NCI-H146 treated with DMSO at 0.1 percent for 48 hours (cell line): Measurements from ENCODE around the gene GRIP2.
A peak's percentile ranks its signal among the peaks of the same experiment; 100 is the strongest.

Experiments
- DNase-seq: peaks from one replicate; lab custom pipeline; 2025; ENCODE audit not compliant: unreplicated experiment; lab: John Stamatoyannopoulos, UW

The GRIP2 gene

DNA sequence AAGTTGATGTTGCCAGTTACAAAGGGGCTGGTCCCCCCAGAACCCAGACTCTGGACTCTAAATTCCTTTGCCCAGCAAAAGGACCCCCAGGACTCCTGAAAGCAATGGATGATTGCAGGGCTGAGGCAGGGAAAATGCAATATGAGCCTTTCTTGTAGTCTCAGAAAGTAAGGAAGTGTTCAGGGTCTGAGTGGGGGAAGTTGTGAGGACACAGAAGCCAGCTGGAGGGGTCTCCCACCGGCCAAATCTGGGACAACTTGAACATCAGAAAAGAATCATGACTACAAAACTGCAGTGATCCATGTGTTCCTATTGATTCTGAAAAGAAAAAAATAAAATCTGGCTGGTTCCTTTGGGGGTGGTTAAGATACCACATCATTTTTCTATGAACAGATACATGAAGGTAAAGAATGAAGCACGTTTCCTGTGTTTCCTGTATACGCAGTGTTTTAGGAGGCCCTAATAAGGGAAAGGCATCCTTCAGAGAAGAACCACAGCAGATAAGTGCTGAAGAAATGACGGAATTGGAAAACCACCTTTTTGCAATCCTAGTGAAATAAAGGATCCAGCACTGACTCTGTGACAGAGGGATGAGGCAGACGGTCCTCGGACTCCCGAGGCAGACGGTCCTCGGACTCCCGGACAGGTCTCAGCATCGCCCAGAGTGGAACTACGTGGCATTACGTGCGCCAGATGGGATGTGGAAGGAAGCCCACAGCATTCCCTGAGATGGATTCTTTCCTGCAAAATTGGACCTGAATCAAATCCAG is 22.2 kb upstream of the GRIP2 start:
- no peak for DNase-seq

DNA sequence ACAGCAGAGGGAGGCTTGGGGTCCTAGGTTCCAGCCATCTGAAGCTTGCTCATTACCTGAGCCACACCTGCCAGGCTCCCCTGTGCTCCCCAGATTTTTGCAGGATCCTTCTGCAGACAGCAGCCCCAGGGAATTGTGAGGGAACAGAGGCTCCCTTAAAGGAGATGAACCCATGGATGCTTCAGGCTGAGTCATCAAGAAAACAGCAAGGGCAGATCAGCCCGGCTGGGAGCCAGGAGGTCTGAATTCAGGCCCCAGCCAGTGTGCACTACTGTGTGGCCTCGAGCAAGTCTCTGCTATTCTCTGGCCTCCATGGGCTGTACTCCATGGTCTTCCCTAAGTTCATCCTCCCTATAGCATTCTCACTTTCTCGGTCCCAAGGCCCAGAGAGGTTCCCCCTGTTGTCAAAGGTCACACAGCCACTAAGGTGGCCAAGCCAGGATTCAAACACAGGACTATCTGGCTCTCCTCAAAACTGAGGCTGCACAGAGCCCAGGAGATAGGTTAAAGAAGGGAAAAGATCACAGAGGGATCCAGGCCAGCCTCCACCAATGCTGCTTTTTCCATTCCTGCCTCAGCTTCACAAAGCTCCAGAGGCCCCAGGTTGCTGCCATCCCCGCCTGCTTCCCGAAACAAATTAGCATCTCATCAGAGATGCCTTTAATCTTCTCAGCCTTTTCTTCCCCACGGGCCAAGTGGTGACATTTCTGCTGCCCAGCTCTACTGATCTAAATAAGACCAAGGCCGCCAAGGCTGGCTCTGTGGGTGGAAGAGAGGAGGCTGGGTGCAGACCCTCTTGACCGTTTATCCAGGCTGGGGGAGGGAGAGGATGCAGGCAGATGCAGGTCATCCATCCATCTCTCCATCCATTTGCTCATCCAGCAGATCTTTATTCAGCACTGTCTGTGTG is 21.2 kb upstream of the GRIP2 start:
- no peak for DNase-seq

DNA sequence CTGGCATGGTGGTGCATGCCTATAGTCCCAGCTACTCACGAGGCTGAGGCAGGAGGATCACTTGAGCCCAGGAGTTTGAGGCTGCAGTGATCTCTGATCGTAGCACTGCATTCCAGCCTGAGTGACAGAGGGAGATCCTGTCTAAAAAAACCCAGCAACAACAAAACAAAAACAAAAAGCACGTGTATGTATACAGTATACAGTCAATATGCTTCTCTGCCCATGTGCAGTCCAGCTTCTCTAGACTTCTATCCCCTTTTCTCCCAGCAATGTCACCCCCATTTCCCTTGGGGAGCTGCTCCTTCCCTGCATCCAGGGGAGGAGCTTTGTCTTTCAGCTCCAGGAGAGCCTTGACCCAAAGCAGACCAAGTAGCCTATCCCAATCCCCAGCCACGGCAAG is 20.0 kb upstream of the GRIP2 start:
- DNase-seq, result no peak

DNA sequence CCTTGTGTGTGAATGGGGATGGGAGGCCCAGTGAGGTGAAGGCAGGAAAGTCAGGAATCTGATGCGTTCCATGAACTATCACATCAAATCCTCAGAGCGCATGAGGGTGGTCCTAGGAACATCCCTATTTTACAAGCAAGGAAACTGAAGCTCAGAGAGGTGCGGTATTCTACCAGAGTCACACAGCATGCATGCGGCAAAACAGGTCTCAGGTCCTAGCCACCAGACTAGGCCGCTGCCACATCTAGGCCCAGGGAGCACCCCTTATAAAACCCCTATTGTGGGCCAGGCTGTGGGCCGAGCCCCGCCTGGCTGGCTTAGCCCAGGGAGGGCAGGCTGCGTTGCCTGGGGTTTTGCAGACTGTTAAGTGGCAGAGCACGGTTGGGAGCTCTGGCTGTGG is 17.9 kb upstream of the GRIP2 start:
- no peak for DNase-seq

DNA sequence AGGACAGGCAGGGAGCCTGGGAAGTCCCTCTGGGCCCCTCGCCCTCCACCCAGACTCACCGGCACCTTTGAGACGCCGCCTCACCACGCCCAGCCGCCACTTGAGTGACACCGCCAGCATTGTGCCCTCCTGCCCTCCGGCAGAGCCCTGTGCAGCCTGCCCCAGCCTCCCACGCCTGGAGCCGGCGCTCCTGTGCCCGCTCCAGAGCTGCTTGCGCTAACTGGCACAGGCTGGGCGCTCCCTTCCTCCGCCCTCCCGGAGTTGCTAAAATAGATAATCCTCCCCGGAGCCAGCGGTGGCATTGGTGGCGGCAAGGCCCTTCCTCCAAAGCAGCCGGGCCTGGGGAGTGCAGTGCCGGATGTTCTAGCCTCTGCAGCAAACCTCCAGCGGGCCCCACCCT is 15.7 kb upstream of the GRIP2 start:
- DNase-seq, result no peak

DNA sequence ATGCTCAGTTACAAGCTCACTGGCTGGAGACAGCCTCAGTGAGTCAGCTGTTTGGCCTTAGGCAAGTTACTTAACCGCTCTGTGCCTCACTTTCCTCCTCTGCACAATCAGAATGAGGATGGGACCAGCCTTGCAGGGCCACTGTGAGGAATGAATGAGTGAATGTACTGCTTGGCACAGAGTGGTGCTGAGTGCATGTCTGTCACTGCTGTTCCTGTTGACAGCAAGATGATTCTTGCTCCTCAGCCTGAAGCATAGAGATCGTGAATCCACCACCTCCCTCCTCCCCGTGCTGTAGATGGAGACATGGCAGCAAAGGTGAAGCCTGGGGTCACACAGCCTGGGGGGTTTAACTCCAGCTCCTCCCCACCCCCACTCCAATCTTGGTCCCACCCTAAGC is 14.6 kb upstream of the GRIP2 start:
- no peak for DNase-seq

DNA sequence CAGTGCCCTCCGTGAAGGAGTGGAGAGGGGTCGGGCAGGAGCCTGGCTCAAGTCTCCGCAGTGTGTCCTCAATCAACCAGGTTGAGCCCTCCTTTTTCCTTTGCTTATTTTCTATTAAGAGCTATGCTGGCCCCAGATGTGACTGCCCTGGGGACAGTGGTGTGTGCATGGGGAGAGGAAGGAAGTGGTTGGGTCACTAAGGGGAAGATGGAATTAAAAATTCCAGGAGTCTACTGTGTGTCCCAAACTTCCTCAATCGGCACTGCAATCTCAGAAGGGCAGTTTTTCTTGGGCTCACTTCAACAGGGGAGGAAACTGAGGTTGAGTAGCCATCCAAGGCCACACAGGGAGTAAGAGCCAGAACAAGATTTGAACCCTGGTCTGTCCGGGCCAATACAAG is 13.7 kb upstream of the GRIP2 start:
- DNase-seq, result no peak

DNA sequence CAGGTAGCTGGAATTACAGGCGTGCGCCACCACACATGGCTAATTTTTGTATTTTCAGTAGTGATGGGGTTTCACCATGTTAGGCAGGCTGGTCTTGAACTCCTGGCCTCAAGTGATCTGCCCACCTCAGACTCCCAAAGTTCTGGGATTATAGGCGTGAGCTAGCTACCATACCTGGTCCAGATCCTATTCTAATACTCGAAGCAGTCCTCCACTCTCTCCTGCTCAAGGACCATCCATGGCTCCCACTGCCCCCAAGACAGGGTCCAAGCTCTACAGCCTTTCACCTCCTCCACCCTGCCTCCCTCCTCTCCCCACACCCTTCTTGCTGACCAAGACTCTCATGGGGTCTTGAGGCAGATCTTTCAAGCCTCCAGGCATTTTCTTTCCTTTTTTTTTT is 12.6 kb upstream of the GRIP2 start:
- no peak for DNase-seq

DNA sequence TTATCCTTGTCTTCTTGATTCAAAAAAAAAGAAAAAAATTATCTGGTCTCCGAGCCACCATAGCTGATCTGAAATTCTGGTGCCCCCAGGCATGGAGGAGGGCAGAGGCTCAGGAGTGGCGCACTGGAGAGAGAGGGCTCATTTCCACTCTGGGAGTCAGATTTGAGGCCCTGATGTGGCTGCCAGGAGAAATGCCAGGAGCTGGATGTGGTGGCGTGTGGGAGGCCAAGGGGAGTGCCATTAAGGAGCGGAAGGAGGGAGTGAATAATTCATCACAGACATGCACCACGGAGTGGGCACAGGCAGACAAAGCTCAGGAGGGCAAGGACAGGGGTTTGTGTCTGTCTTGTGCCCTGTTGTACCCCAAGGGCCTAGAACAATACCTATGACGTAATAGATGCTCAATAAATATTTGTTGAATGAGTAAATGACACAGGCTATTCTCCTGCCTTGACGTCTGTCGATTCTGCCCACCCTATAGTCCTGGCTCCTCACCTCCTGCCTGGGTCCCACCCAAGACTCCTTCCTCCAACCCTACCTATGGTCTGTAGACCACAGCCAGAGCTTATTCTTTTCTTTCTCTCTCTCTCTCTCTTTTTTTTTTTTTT is 12.0 kb upstream of the GRIP2 start:
- DNase-seq, result no peak

DNA sequence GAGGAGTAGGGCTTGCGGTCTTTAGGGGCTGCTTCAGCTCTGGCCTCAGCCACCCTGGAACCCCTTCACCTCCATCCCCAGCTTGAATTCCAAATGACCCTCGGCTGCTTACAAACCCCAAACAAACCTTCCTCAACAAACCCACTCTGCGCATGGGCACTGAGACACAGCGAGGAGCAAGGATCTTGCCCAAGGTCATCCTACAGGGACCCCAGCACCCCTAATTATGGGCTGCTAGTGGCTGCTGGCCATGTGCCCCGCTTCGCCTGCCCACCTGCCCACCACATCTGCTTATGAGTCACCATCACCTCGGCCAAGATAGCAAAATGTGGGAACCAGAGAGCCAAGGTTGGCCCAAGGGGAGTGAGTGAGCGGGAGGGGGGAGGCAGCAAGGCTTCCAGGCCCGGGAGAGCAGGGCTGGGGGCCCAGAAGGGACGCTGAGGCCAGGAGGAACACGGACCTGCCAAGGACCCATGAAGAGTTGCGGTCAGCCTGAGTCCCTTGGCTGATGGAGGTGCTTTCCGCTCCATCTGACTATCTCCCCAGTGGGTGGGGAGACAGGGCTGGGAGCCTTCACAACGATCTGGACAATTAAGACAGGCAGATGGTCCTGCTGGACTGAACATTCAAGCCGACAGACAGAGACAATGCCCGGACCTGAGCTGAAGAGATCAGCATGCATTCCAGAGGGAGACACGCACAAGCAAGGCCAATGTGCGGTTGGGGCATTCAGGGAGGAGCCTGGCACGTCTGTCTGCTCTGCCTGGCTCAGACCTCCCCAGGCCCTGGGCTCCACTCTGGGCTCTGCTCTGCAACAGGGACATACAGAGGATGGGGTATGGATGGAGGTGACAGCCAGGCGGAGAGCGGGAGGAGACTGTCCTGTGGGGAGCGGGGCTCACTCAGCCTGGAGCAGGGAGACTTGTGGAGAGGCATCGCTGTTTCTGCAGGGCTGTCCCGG is 10.8 kb upstream of the GRIP2 start:
- DNase-seq, result no peak

DNA sequence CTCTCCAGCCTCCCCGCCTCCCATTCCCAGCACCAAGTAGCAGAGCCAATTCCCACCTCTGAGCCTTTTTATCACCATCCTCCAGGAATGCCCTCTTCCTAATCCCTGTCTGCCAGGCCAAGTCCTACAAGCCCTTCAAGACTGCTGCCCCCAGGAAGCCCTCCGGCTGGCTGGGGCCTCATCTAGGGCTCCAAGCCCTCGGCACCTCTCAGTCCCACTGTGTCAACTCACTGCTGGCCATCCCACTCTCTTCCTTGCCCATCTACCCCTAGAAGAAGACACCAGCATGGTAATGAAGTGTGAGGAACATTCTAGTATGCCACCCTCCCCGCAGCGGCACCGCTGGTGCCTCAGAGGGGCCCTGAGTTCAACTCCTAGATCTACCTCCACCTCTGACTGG is 10.0 kb upstream of the GRIP2 start:
- DNase-seq, result no peak

DNA sequence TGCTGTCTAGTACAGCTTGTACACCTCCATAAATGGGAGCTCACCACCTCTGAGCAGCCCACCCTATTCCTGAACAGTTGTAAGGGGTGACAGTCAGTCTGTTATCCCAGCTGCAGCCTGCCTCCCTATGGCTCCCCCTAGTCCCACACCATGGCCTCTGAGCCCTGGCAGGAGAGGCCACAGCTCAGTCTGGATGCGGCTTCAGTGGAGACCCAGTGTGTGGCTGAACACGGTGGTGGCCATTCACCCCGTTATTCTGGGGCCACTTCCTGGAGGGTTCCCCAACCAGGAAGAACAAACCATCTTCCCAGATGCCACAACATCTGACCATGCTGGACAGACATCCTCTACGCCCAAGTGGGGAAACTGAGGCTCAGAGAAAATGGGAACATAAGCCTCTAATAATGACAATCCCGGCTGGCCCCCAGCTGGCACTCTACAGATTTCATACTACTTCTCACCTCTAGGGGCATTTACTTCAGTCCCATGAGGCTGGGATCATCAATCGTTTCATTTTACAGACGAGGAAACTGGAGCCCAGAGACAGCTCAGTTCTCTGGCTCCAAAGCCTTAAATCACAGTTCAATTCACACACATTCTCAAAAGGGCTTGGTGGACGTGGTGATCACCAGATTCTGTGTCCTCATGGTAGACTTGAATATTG is 9.2 kb upstream of the GRIP2 start:
- no peak for DNase-seq

DNA sequence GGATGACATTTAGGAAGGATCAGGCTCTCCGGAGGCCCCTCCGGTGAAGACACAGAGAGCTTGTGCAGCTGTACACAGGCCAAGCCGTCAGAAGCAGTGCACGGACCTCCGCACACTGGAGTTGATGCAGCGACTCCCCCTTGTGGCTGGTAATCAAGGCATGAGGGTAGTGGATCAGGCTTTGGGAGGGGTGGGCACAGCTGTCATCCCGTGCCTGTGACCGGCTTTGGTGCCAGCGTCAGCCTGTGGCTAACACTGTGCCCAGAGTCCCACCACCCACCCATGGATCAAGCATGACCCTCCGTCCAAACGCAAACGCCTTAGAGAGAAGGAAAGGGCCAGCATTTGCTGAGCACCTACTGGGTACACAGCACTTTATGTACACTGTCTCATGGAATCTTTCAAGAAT is 8.2 kb upstream of the GRIP2 start:
- peak; percentile 6 for DNase-seq

DNA sequence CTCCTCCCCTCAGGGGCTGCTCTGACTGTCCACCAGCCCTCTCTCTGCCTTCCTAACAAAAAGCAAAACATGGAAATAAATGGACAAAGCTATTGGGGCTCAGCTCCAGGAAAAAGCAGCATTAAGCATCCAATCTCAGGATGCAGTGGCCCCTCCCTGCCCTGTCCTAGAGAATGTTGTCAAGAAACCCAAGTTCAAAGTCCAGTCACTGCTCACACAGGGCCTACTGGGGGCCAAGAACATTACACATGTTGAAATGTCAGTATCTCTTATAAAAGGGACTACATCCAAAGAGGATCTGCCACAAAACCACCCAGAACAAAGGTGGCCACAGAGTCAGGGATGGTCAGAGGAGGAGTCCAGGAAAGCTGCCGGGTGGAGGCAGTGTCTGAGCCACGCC is 7.6 kb upstream of the GRIP2 start:
- DNase-seq, result no peak

DNA sequence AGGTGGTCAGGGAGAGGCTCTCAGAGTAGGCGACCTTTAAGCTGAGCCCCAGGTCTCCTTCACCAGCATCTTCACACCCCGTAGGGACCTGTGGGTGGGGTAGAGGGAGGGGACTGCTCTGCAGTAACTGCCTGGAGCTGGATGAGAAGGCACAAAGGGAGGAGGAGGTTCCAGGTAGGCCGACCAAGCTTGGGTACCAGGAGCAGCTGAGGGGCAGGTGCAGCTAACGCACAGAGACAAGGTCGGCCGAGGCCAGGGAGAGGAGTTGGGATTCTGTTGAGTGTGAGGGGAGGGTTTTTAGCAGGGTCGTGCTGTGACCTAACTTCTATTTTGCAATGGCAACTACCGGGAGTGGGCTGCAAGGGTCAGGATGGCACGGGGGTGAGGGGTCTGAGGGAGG is 5.9 kb upstream of the GRIP2 start:
- DNase-seq, result no peak

DNA sequence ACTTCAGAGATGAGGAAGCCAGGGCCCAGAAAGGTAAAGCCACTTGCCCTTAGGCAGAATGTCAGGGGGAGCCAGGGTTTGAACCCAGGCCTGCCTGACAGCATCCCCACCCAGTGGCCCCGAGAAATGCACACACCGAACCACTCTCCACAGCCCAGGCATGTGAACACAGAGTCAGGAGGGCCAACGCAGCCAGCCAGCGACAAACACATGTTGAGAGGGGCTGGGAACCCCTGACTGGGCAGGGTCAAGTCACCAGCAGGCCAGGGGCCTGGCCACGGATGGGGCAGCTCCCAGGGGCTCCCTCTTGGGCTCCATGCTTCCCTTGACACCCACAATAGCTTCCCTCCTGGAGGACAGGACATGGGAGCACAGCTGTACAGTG is 5.1 kb upstream of the GRIP2 start:
- DNase-seq, result no peak

DNA sequence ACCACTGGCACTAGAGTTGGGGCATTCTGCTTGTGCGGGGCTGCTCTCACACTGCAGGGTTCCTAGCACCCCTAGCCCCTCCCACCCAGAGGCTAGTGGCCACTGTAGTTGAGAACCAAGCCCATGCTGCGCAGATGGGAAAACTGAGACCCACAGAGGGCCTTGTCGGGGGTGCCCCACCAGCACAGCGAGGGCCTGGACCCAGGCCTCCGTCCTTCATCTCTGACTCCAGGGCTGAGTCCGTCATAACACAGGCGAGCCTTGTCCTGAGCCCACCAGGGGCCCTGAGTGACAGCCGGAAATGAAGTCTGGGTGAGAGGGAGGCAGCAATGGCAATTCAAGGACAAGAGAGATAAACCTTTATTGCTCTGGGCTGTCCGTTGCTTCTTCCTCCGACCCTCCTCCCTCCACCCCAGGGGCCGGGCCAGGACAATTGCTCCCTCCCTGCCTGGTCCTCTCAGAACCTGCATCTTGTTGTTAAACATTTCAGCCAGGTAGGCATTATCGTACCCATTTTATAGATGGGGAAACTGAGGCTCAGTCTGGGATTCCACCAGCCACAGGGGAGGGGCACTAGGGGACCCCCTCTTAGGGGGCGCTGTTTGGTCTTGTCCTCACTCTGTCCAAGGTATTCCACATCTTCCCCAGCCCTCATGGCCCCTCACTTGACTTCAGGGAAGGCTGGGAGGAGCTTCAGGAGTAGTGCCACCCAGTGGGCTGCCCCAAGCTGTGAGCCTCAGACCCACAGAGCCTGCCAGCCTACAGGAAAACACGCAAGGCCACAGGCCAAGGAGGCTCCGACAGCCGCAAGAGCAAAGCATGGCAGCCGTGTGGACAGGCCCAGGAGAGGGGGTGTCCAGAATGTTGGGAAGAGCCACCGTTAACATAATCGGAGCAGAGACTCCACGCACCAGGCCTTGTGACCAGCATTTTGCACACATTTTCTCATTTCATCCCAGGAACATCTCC is 4.4 kb upstream of the GRIP2 start:
- no peak for DNase-seq

DNA sequence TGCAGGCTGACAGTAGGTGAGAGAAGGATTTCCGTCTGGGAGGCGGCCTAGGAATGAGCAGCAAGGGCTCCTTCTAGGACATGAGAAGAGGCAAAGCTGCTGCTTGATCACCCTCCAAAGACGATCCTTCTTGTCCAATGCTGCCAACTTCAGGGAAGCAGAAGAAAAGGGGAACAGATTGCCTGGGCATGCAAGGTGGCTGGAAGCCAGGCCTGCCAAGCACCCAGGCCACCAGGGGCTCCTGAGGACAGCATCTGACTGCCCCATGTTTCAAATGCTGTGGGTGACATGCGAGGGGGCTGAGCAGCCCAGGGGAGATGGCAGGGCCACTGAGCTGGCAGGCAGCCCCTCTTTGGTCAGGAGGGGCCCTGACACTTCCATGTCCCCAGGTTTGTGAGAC is 3.3 kb upstream of the GRIP2 start:
- no peak for DNase-seq

DNA sequence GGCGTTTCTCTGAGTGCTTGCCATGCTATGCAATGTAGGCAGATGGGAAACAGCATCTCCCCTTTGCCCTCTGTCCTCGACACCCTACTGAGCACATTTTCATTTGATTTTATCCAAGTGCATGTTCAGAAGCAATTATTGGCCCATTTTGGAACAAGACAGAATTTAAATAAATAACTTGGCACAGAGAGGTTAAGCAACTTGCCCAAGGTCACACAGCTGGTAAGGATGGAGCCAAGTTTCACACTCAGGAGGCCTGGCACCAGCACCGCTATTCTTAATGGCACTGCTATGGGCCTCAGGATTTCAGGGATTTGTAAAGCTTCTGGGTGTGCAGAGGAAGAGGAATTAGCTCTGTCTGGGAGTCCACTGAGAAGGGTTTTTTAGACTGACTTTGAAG is 2.5 kb upstream of the GRIP2 start:
- no peak for DNase-seq
